PC-3 (cell line): ENCODE data around the gene HSPA1L. TPM values are rescaled to one million over a fixed set of nuclear protein-coding genes. Genes with fewer than 3 reads are reported as not detected.

Experiments
- ATAC-seq: fragments of 200-7000 bp; cut with Tn5 transposase; 2 replicates; pipeline ENCODE4 v1.9.1; 2020; ENCODE audit warnings: mild to moderate bottlenecking, moderate library complexity
- BruUV-seq: library from RNA; stranded (reverse); fragments of 400-500 nt; replicated peaks from 2 replicates; lab custom pipeline; 2021; lab: Mats Ljungman, UMichigan
- CTCF ChIA-PET: fragments of 300-600 bp; sonication (Branson Sonifier 250); formaldehyde crosslinking; loops from one replicate; lab custom pipeline; 2022; ENCODE audit warnings: antibody characterized with exemption; lab: Charles Lee
- POLR2A ChIA-PET: fragments of 300-600 bp; sonication (Branson Sonifier 250); formaldehyde crosslinking; loops from one replicate; lab custom pipeline; 2022; ENCODE audit warnings: antibody characterized with exemption; ENCODE audit not compliant: unreplicated experiment; lab: Charles Lee
- DNase-seq: peaks from one replicate; pipeline ENCODE4 v3.0.0-alpha.2; 2015
- H2AFZ ChIP-seq: fragments of 300-600 bp; sonication (generic); 2 replicates; pipeline ENCODE4 v1.6.0; 2016; ENCODE audit warnings: antibody characterized with exemption, low read length
- H3F3A ChIP-seq: fragments of 300-600 bp; sonication (generic); one replicate; pipeline ENCODE4 v1.6.0; 2017; ENCODE audit warnings: antibody characterized with exemption, low read length, control low read depth, mild to moderate bottlenecking; ENCODE audit not compliant: unreplicated experiment
- H3K27ac ChIP-seq: fragments of 300-600 bp; sonication (generic); 2 replicates; pipeline ENCODE4 v1.5.1; 2016; ENCODE audit warnings: mild to moderate bottlenecking, low read length
- H3K27me3 ChIP-seq: fragments of 300-600 bp; sonication (generic); 2 replicates; pipeline ENCODE4 v1.6.1; 2016; ENCODE audit warnings: low read length, mixed read lengths
- H3K36me3 ChIP-seq: fragments of 300-600 bp; sonication (generic); 2 replicates; pipeline ENCODE4 v1.6.1; 2016; ENCODE audit warnings: low read depth, mixed run types, low read length, mixed read lengths
- H3K4me1 ChIP-seq: fragments of 300-600 bp; sonication (generic); 2 replicates; pipeline ENCODE4 v1.5.1; 2016; ENCODE audit warnings: low read length; ENCODE audit not compliant: insufficient read depth
- H3K4me2 ChIP-seq: fragments of 300-600 bp; sonication (generic); 2 replicates; pipeline ENCODE4 v1.6.0; 2016; ENCODE audit warnings: low read length
- H3K4me3 ChIP-seq: fragments of 300-600 bp; sonication (generic); 2 replicates; pipeline ENCODE4 v1.5.1; 2016; ENCODE audit warnings: mild to moderate bottlenecking, low read length, mixed read lengths
- H3K79me2 ChIP-seq: fragments of 300-600 bp; sonication (generic); 2 replicates; pipeline ENCODE4 v1.6.1; 2017; ENCODE audit warnings: low read length, mixed read lengths
- H3K9ac ChIP-seq: fragments of 300-600 bp; sonication (generic); 2 replicates; pipeline ENCODE4 v1.6.0; 2016; ENCODE audit warnings: mild to moderate bottlenecking, low read length
- H3K9me2 ChIP-seq: fragments of 300-600 bp; sonication (generic); replicated peaks from 2 replicates; pipeline ENCODE4 v1.6.1; 2016; ENCODE audit warnings: mixed run types, low read length, mixed read lengths
- H3K9me3 ChIP-seq: fragments of 300-600 bp; sonication (generic); 2 replicates; pipeline ENCODE4 v1.6.1; 2016; ENCODE audit warnings: low read length, mixed read lengths
- H4K20me1 ChIP-seq: fragments of 300-600 bp; sonication (generic); 2 replicates; pipeline ENCODE4 v1.6.1; 2016; ENCODE audit warnings: low read length, mixed read lengths
- CTCF ChIP-seq: fragments of 300-600 bp; sonication (generic); conservative IDR thresholded peaks from 2 replicates; pipeline ENCODE4 v1.5.1; 2017; ENCODE audit warnings: antibody characterized with exemption, low read depth, mild to moderate bottlenecking, low read length
- EZH2 ChIP-seq: fragments of 300-600 bp; sonication (generic); IDR thresholded peaks from one replicate; pipeline ENCODE4 v1.6.1; 2017; ENCODE audit warnings: antibody characterized with exemption, mild to moderate bottlenecking, low read length; ENCODE audit not compliant: unreplicated experiment
- EZH2phosphoT487 ChIP-seq: fragments of 300-600 bp; sonication (generic); IDR thresholded peaks from 2 replicates; pipeline ENCODE4 v1.6.1; 2018; ENCODE audit warnings: mild to moderate bottlenecking, antibody characterized with exemption, low read length, borderline replicate concordance
- intact Hi-C: fragments of 100-400 bp; cut with micrococcal nuclease; formaldehyde crosslinking; loops from 2 replicates; pipeline ENCODE4 v1.9.0; 2023
- total RNA-seq: library from RNA; depleted of rRNA; stranded (reverse); fragments of >200 nt; gene quantifications from 2 replicates; pipeline ENCODE4 v1.2.3, GENCODE V29; 2014

Gene HSPA1L
- total RNA-seq, 1 experiment from 2014 or later, result 0.26 TPM

- CTCF ChIA-PET, result no interaction called here
- ATAC-seq, result no peak
- H3F3A ChIP-seq, result no peaks in the 10 kb centered on the region
- H3K9me3 ChIP-seq, result no peaks in the 10 kb centered on the region
- POLR2A ChIA-PET, result no interaction called here
- no peak overlapping the region for H2AFZ ChIP-seq
- no peaks in the 10 kb centered on the region for H3K9me2 ChIP-seq
- no peak overlapping the region for H3K9ac ChIP-seq
- H3K27me3 ChIP-seq, result no peaks in the 10 kb centered on the region
- DNase-seq, result no peak
- 0 out of 2 replicates have a peak, but pooled peaks cover 5% of the 10 kb centered on the region for H3K4me1 ChIP-seq
- H3K4me2 ChIP-seq, result no peak overlapping the region
- H4K20me1 ChIP-seq, result no peaks in the 10 kb centered on the region
- H3K4me3 ChIP-seq, result no peak overlapping the region
- peaks cover 2% of the 10 kb centered on the region; the same call in 1 of the 2 replicates for H3K36me3 ChIP-seq
- no peaks in the 10 kb centered on the region for H3K79me2 ChIP-seq
- intact Hi-C loops, result loop anchor here (10.0 kb wide), 1 partner anchor 52 kb away; the partner anchor contains the start of gene LY6G6D
- no TSS peak for BruUV-seq
- TF ChIP-seq CTCF (no peak), EZH2phosphoT487 (no peak), EZH2 (no peak)
- no peak overlapping the region for H3K27ac ChIP-seq
These were observed 47.9 kb downstream of the HSPA1L start for GRCh38 chr6:31767096-31767645.

- TF ChIP-seq EZH2phosphoT487 (no peak), EZH2 (no peak)
- Histone ChIP-seq H4K20me1 (no peaks in the 10 kb centered on the region), H3K79me2 (no peaks in the 10 kb centered on the region), H3K9me3 (no peaks in the 10 kb centered on the region), H3K36me3 (peaks cover 2% of the 10 kb centered on the region; the same call in 1 of the 2 replicates), H3K4me3 (no peak overlapping the region), H3K9ac (no peak overlapping the region), H3K4me2 (no peak overlapping the region), H3F3A (no peaks in the 10 kb centered on the region), H3K27ac (no peak overlapping the region), H2AFZ (no peak overlapping the region), H3K4me1 (0 out of 2 replicates have a peak, but pooled peaks cover 5% of the 10 kb centered on the region), H3K9me2 (no peaks in the 10 kb centered on the region), H3K27me3 (no peaks in the 10 kb centered on the region)
- no peak for DNase-seq
- POLR2A ChIA-PET, result no interaction called here
- no TSS peak for BruUV-seq
- intact Hi-C loops, result loop anchor here (10.0 kb wide), 1 partner anchor 51 kb away; the partner anchor contains the start of gene LY6G6D
- CTCF ChIA-PET, result interaction anchor here (0.6 kb wide), 1 partner anchor 47 kb away, joined by 3 read pairs; no protein-coding TSS in a partner anchor
- no peak for ATAC-seq
These were observed 48.9 kb downstream of the HSPA1L start for GRCh38 chr6:31765910-31766794.

- H3K79me2 ChIP-seq, result no peaks in the 10 kb centered on the region
- 0 out of 2 replicates have a peak, but pooled peaks cover 5% of the 10 kb centered on the region for H3K4me1 ChIP-seq
- H3K4me2 ChIP-seq, result no peak overlapping the region
- DNase-seq (no peak), ATAC-seq (no peak)
- no peak overlapping the region for H3K27ac ChIP-seq
- no peaks in the 10 kb centered on the region for H4K20me1 ChIP-seq
- POLR2A ChIA-PET, result no interaction called here
- no peak overlapping the region for H2AFZ ChIP-seq
- no peaks in the 10 kb centered on the region for H3K9me2 ChIP-seq
- intact Hi-C loops, result loop anchor here (10.0 kb wide), 1 partner anchor 51 kb away; the partner anchor contains the start of gene LY6G6D
- no TSS peak for BruUV-seq
- TF ChIP-seq EZH2phosphoT487 (no peak), CTCF (no peak), EZH2 (no peak)
- H3K9me3 ChIP-seq, result no peaks in the 10 kb centered on the region
- no peaks in the 10 kb centered on the region for H3K27me3 ChIP-seq
- no peak overlapping the region for H3K4me3 ChIP-seq
- no peaks in the 10 kb centered on the region for H3F3A ChIP-seq
- H3K36me3 ChIP-seq, result peaks cover 2% of the 10 kb centered on the region; the same call in 1 of the 2 replicates
- no peak overlapping the region for H3K9ac ChIP-seq
- CTCF ChIA-PET, result interaction anchor here (0.6 kb wide), 1 partner anchor 47 kb away, joined by 3 read pairs; no protein-coding TSS in a partner anchor
These were observed 49.5 kb downstream of the HSPA1L start for GRCh38 chr6:31765559-31765909.
